Measurements from ENCODE around the gene KIF23.

Gene KIF23

DNA sequence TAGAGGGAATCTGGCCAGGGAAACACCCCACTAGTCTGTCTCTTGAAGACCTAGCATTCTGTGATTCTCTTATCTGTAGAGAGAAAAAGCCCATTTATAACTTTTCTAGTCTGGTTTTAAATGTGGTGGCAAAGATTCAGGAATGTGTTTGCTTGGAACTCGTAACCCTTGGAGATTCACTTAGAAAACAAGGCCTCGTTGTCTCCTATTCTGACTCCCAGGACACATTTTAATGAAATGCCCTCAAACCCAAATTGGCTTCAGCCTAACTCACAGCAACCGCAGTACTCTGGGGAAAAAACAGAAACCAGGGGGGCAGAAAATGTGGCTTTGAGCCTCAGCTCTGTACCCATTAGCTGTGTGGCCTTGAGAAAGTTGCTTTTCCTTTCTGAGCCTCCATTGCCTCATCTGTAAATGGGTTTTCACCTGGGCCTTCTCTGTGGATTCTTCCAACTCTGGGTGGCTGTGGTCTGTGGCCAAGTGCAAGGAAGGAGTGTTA lies 75.0 kb downstream of the KIF23 start:
- DNase-seq (ENCODE audit: low read depth in 1 of 2, low spot score in 1 of 2), result no peak

DNA sequence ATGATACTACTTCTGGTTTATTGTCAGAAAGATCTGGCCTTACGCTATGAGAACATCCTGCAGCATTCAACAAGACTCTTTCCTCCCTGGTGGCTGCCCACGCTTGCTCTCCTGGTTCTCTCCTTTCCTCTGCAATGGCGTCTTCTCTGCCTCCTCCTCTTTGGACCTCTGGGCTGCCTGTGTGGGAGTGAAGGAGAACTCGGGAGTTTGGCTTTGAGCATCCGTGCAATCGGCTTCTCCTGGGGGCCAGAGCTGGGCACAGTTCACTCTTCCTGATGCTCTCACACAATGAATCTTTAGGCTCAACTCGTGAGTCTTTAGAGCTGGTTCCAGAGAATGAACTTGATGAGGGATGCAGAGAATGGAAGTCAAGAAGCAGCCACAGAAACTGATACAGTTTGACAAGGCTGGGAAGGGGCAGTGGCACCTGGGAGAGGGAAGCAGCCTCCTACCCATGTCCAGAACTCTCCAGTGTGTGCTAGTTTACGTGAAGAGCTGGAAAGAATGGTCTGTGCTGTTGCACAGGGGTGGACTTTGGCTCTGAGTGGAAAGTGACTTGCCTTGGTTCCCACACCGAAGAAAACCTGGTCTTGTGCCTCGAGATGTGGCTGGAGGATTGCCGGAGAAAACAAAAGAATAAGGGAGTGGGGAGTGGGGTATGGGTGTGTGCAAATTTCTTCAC lies 76.3 kb downstream of the KIF23 start:
- DNase-seq (ENCODE audit: low read depth in 1 of 2, low spot score in 1 of 2), result no peak

DNA sequence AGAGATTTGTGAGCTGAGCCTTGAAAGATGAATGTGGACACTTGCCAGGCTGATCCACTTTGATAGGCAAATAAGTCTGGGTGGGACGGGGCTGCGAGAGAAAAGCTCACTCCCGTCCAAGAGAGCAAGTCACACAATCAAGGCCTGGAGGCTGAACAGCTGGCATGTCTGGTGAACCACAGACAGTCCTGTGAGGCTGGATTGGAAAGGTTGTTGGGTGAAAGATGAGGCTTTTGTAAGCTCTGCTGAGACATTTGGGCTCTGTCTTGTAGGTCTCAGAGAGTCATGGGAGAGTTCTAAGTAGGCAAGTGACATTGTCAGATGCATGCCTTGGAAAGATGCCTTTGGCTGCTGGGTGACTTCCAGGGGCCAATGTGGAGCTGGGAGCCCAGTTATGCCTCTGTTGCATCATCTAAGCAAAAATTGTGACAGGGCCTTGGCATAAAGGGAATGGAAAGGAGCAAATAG lies 76.9 kb downstream of the KIF23 start:
- no peak for DNase-seq (ENCODE audit: low read depth in 1 of 2, low spot score in 1 of 2)

DNA sequence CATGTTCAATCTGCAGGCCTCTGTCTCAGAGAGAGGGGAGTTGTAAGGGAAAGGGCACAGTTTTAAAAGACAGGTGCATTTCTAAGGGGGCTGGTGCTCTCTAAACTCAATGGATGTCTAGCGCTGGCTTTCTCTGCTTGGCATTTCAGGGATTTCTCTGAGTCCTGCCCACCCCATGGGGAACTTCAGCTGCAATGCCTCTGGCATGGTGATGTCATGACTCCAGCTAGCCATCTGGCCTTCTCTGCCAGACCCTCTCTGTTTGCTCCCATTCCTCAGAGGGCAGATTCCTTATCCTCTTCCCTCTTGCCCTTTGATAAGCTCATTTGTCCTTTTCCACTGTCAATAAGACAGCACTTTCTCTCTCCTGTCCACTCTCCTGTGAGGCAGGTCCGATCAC lies 79.3 kb downstream of the KIF23 start:
- DNase-seq (ENCODE audit: low read depth in 1 of 2, low spot score in 1 of 2), result no peak

GRCh38 chr15:69496001-69496400 lies 81.9 kb downstream of the KIF23 start:
- no peak for DNase-seq (ENCODE audit: low read depth in 1 of 2, low spot score in 1 of 2)

DNA sequence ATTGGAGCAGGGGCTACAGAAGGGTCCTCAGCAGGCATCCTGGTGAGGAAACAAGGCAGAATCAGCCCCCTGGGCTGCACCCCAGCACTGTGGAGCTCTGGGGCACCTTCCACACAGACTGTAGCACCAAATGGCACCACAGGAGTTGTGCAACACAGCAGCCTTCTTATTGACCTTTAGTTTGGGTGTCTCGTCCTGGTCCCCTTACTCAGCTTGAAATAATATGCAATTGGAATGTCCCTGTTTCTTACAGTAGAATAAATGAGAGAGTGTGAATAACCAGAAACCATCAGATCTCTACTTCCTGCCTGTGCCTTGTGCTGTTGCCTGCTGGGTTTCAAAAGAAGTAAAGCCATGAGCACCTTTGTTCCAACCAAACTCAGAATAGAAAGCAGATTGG lies 82.9 kb downstream of the KIF23 start:
- DNase-seq (ENCODE audit: low read depth in 1 of 2, low spot score in 1 of 2), result no peak

GRCh38 chr15:69497667-69498066 lies 83.5 kb downstream of the KIF23 start:
- DNase-seq (ENCODE audit: low read depth in 1 of 2, low spot score in 1 of 2), result no peak

Data from stimulated activated CD4-positive, alpha-beta T cell treated with anti-CD3 and anti-CD28 coated beads, Interleukin-15, amount 100 ng/mL, for 1 hour (primary cell).